Spleen (tissue), 7 donors: Measurements from ENCODE around the gene PLEKHN1.
A peak's percentile ranks its signal among the peaks of the same experiment; 100 is the strongest.

Experiments
- CTCF ChIP-seq, 11 experiments: fragments of 200-600 bp in 7 of 11; fragments of 450-650 bp in 4 of 11; sonication (generic) in 4 of 11; IDR thresholded peaks in 8 of 11; conservative IDR thresholded peaks in 3 of 11; 1 replicate in 7 of 11; 2 replicates in 4 of 11; pipeline versions ENCODE4 v1.4.0 to v1.8.0; 2016 to 2021; ENCODE audit warnings: antibody characterized with exemption in 11 of 11, inconsistent platforms in 4 of 11, mild to moderate bottlenecking in 1 of 11
- POLR2A ChIP-seq, 3 donors: fragments of 450-650 bp; IDR thresholded peaks; one replicate each; pipeline ENCODE4 v1.5.1; 2017; ENCODE audit warnings: antibody characterized with exemption in 3 of 3, mild to moderate bottlenecking in 1 of 3
- POLR2AphosphoS5 ChIP-seq, 3 donors: sonication (generic); formaldehyde crosslinking; IDR thresholded peaks; one replicate each; pipeline ENCODE4 v1.5.1; 2017; ENCODE audit warnings: antibody characterized with exemption in 3 of 3
- donor health status: DM: no; HTN: no; CAD: no; lungs with moderate emphysema.
- donor health status: DM: no; HTN: no; CAD: no.
- donor health status: DM: no; HTN: no; CAD: no.

- TF ChIP-seq POLR2A (IDR thresholded peaks at IDR 0.05), result no peak
- no peak for TF ChIP-seq CTCF (IDR thresholded peaks at IDR 0.05 in 8 of 11, conservative IDR thresholded peaks at IDR 0.05 in 3 of 11)
- TF ChIP-seq POLR2AphosphoS5 (IDR thresholded peaks at IDR 0.05), result peak in 2 of 3 donors; percentile 58 to 65
Measured at GRCh38 chr1:941588-942383, 24.5 kb upstream of the PLEKHN1 start.
